ENCODE results near the gene IL4. TPM values are rescaled to one million over a fixed set of nuclear protein-coding genes. Genes with fewer than 3 reads are reported as not detected.
A peak's percentile ranks its signal among the peaks of the same experiment; 100 is the strongest.
"Not testable (repeated sequence)": the region's sequence is repeated elsewhere in the genome, so short reads cannot be mapped to it uniquely, and the experiment has no call there.

Gene IL4
- total RNA-seq, 2 experiments from 2014 or later: 1.8 TPM; not detected in 1

DNA sequence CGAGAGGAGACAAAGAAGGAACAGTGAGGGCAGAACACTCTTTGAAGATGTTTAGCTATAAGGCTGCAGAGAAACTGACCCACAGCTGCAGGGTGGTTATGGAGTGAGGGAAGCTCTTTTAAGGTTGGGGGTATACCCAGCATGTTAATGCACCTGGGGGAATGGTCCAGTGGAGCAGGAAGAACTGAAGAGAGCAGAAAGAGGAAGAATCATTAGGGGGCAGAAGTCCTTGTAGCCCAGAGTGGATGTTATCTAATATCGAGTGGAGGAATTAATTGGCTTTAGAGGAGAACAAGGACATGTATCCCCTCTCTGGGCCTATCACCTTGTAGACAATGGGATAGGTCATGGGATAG, 7.7 kb downstream of the IL4 start:
- POLR2A ChIA-PET: no interaction called here
- H3K4me1 Mint-ChIP-seq: peaks cover 21% of the 10 kb centered on the region
- no peaks in the 10 kb centered on the region for H3K9me3 Mint-ChIP-seq
- H3K27ac Mint-ChIP-seq: no peak overlapping the region
- no peak overlapping the region for H3K4me3 Mint-ChIP-seq
- H3K27me3 Mint-ChIP-seq: no peaks in the 10 kb centered on the region
- ATAC-seq (ENCODE audit: low read depth) (no peak), DNase-seq (no peak)
- peaks cover 12% of the 10 kb centered on the region for H3K36me3 Mint-ChIP-seq

DNA sequence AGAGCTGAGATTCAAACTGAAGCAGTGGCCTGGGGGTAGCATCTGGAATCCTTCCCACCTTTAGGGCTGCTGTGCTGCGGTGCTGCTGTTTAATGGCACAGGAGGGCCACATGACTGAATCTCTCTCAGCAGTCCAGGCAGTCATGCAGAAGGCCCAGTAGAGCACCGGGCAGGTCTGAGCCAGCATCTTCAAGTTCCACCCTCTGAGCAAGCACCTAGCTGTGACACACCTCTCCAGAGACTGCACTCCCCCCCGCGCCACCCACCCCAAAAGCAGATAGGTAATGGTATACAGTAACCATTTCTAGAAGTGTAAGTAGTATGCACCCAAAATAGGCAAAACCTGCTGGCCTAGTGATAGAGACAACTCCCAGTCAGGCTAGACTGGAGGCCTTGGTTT, 8.2 kb downstream of the IL4 start:
- H3K27me3 Mint-ChIP-seq: no peaks in the 10 kb centered on the region
- H3K4me1 Mint-ChIP-seq: peaks cover 19% of the 10 kb centered on the region
- DNase-seq (no peak), ATAC-seq (ENCODE audit: low read depth) (no peak)
- H3K4me3 Mint-ChIP-seq: no peak overlapping the region
- POLR2A ChIA-PET: no interaction called here
- no peaks in the 10 kb centered on the region for H3K9me3 Mint-ChIP-seq
- H3K36me3 Mint-ChIP-seq: peaks cover 9% of the 10 kb centered on the region
- no peak overlapping the region for H3K27ac Mint-ChIP-seq

- H3K27me3 Mint-ChIP-seq: no peaks in the 10 kb centered on the region
- DNase-seq (no peak), ATAC-seq (ENCODE audit: low read depth) (no peak)
- peaks cover 35% of the 10 kb centered on the region for H3K4me1 Mint-ChIP-seq
- peaks cover 13% of the 10 kb centered on the region for H3K36me3 Mint-ChIP-seq
- H3K9me3 Mint-ChIP-seq: no peaks in the 10 kb centered on the region
- POLR2A ChIA-PET: interaction anchor here (1.5 to 5.6 kb wide), 2 partner anchors 9 to 18 kb away, joined by 4 to 30 read pairs; partner anchors contain the start of gene IL4
- no peak overlapping the region for H3K27ac Mint-ChIP-seq
- H3K4me3 Mint-ChIP-seq: no peak overlapping the region
Observed at GRCh38 chr5:132684491-132684890, 10.7 kb downstream of the IL4 start.

DNA sequence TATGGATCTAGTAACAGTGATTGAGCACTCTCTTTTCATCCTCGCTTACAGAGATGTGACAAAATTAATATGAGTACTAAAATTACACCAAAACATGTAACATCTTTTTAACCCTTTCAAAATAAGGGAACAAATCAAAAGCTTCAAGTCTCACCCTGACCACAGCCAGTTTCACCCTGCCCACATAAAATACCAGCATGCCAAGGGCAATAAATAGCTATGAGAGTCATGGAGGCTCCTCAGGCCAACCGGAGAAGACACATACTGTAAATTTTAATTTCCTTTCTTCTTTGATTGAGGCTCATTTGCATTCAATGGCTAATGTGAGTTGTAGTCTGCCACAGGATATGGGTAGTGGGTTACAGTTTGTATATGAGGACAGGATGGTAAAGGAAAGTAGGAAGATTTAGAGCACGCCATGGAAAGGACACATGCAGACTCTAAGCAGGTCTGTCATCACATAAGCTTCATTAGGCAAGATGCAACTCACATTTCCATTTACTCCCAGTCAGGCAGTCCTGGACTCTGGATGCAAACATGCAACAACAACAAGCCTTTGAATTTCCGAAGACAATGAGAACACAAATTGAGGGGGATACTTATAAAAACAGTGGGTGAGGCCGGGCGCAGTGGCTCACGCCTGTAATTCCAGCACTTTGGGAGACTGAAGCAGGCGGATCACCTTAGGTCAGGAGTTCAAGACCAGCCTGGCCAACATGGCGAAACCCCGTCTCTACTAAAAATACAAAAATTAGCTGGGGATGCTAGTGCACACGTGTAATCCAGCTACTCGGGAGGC, 11.3 kb downstream of the IL4 start:
- ATAC-seq (ENCODE audit: low read depth): no peak
- no peaks in the 10 kb centered on the region for H3K27me3 Mint-ChIP-seq
- H3K4me3 Mint-ChIP-seq: peak overlapping the region; percentile 29
- peak overlapping the region; percentile 69 for H3K27ac Mint-ChIP-seq
- DNase-seq: no peak
- H3K36me3 Mint-ChIP-seq: peaks cover 14% of the 10 kb centered on the region
- POLR2A ChIA-PET: interaction anchor here (1.5 to 5.6 kb wide), 2 partner anchors 10 to 18 kb away, joined by 4 to 30 read pairs; partner anchors contain the start of gene IL4
- H3K9me3 Mint-ChIP-seq: no peaks in the 10 kb centered on the region
- H3K4me1 Mint-ChIP-seq: peaks cover 39% of the 10 kb centered on the region

DNA sequence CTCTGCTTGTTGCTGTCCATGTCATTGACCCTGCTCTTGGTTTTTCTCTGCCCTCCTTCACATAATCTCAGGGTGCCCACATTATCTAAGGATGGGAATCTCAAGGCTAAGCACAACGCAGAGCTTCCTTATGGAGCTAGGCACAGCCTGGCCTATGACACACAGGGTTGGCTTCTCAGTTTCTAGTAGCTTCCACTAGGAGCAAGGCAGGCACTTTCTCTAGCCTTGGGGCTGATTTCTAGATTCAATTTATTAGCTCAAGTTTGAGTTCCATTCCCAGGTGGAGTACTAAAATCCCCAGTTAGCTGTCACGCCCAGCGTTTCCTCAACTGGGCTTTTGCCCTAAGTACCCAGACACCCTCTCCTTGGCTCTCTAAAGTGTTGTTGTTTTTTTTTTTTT, 12.4 kb downstream of the IL4 start:
- POLR2A ChIA-PET: interaction anchor here (0.5 to 5.6 kb wide), 4 partner anchors 11 to 314 kb away, joined by 3 to 30 read pairs (median 8); partner anchors contain the start of genes IL4 and KIF3A
- Mint-ChIP-seq H3K4me3 (no peak overlapping the region), H3K27me3 (no peaks in the 10 kb centered on the region), H3K4me1 (peaks cover 37% of the 10 kb centered on the region), H3K9me3 (no peaks in the 10 kb centered on the region), H3K36me3 (peaks cover 14% of the 10 kb centered on the region), H3K27ac (peak overlapping the region; percentile 22)
- DNase-seq (no peak), ATAC-seq (ENCODE audit: low read depth) (no peak)

- Mint-ChIP-seq H3K27me3 (no peaks in the 10 kb centered on the region), H3K4me3 (peak overlapping the region; percentile 48), H3K27ac (peak overlapping the region; percentile 88), H3K4me1 (peaks cover 44% of the 10 kb centered on the region), H3K9me3 (no peaks in the 10 kb centered on the region), H3K36me3 (peaks cover 16% of the 10 kb centered on the region)
- ATAC-seq (ENCODE audit: low read depth) (peak; percentile 96), DNase-seq (peak; percentile 66)
- POLR2A ChIA-PET: interaction anchor here (0.6 to 5.6 kb wide), 11 partner anchors 9 to 418 kb away, joined by 3 to 30 read pairs (median 3); partner anchors contain the start of genes CCNI2, IL13, IL4 and KIF3A
Observed at GRCh38 chr5:132687995-132688394, 14.2 kb downstream of the IL4 start.

DNA sequence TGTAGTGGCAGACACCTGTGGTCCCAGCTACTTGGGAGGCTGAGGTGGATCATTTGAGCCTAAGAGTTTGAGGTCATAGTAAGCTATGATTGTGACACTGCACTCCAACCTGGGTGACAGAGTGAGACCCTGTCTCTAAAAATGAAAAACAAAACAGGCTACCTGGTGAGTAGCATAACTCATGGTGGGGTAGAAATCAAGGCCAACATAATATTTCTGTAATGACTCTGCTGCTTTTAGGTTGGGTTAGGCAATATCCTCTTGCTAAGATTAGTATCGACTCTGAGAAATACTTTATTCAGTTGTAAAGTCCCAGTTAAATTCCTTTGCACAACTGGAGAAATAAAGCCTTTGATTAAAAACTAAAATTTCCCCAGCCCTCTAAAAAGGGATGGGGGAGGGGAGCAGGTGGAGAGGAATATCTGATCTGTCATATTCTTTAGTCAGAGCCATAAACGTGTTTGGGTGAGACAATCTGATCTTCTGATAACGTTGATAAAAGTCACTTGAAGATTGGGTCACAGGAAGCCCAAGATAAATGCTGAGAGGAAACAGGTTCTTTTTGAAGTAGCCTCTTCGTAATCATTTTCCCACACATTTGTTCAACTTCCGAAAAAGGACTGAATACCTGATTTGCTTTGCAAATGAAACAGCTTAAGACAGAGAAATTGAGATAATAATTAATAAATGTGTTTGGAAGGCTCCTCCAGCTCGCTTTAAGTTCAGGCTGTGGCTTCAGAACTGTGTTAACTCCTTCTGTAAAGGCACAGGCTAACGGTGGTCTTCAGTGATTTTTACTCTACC, 14.9 kb downstream of the IL4 start:
- peak overlapping the region; percentile 88 for H3K27ac Mint-ChIP-seq
- H3K4me1 Mint-ChIP-seq: peaks cover 44% of the 10 kb centered on the region
- POLR2A ChIA-PET: interaction anchor here (0.6 to 5.6 kb wide), 8 partner anchors 10 to 1422 kb away, joined by 3 to 30 read pairs (median 4); partner anchors contain the start of genes CCNI2, IL13, IL4 and KIF3A
- DNase-seq (no peak), ATAC-seq (ENCODE audit: low read depth) (no peak)
- H3K27me3 Mint-ChIP-seq: no peaks in the 10 kb centered on the region
- H3K36me3 Mint-ChIP-seq: peaks cover 18% of the 10 kb centered on the region
- peak overlapping the region; percentile 48 for H3K4me3 Mint-ChIP-seq
- no peaks in the 10 kb centered on the region for H3K9me3 Mint-ChIP-seq

GRCh38 chr5:132689513-132689912, 15.7 kb downstream of the IL4 start:
- Mint-ChIP-seq H3K4me1 (peaks cover 44% of the 10 kb centered on the region), H3K27ac (peak overlapping the region; percentile 88), H3K9me3 (no peaks in the 10 kb centered on the region), H3K36me3 (peaks cover 19% of the 10 kb centered on the region), H3K27me3 (no peaks in the 10 kb centered on the region), H3K4me3 (no peak overlapping the region)
- DNase-seq (no peak), ATAC-seq (ENCODE audit: low read depth) (no peak)
- POLR2A ChIA-PET: interaction anchor here (0.9 to 5.6 kb wide), 3 partner anchors 13 to 50 kb away, joined by 4 to 30 read pairs (median 13); partner anchors contain the start of gene IL4

DNA sequence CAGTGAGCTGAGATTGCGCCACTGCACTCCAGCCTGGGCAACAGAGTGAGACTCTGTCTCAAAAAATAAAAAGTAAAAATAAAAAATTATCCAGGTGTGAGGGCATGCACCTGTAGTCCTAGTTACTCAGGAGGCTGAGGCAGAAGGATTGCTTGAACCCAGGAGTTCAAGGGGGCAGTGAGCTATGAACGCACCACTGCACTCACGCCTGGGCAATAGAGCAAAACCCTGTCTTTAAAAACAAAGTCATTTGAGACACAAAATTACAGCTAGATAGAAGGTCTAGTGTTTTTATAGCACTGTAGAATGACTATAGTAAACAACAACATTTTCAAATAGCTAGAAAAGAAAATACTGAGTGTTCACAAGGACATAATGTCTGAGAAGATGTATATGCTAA, 16.4 kb downstream of the IL4 start:
- ATAC-seq (ENCODE audit: low read depth): no peak
- Mint-ChIP-seq H3K9me3 (no peaks in the 10 kb centered on the region), H3K27ac (no peak overlapping the region), H3K27me3 (no peaks in the 10 kb centered on the region), H3K4me1 (peaks cover 39% of the 10 kb centered on the region), H3K4me3 (no peak overlapping the region), H3K36me3 (peaks cover 18% of the 10 kb centered on the region)
- no peak for DNase-seq
- POLR2A ChIA-PET: interaction anchor here (0.9 kb wide), 1 partner anchor 12 kb away, joined by 4 read pairs; no protein-coding TSS in a partner anchor

- peak overlapping the region; percentile 1 for H3K4me3 Mint-ChIP-seq
- not testable (repeated sequence) for H3K27me3 Mint-ChIP-seq; H3K9me3 Mint-ChIP-seq; ATAC-seq (ENCODE audit: low read depth); DNase-seq
- peaks cover 23% of the 10 kb centered on the region for H3K36me3 Mint-ChIP-seq
- POLR2A ChIA-PET: interaction anchor here (1.5 kb wide), 1 partner anchor 17 kb away, joined by 6 read pairs; no protein-coding TSS in a partner anchor
- H3K27ac Mint-ChIP-seq: peak overlapping the region; percentile 23
- H3K4me1 Mint-ChIP-seq: peaks cover 32% of the 10 kb centered on the region
Observed at GRCh38 chr5:132691755-132692631, 18.2 kb downstream of the IL4 start.

GRCh38 chr5:132692632-132692967, 18.8 kb downstream of the IL4 start:
- peaks cover 28% of the 10 kb centered on the region for H3K36me3 Mint-ChIP-seq
- no peaks in the 10 kb centered on the region for H3K9me3 Mint-ChIP-seq
- DNase-seq (no peak), ATAC-seq (ENCODE audit: low read depth) (no peak)
- peak overlapping the region; percentile 23 for H3K27ac Mint-ChIP-seq
- POLR2A ChIA-PET: no interaction called here
- H3K4me3 Mint-ChIP-seq: no peak overlapping the region
- H3K4me1 Mint-ChIP-seq: peaks cover 30% of the 10 kb centered on the region
- no peaks in the 10 kb centered on the region for H3K27me3 Mint-ChIP-seq

DNA sequence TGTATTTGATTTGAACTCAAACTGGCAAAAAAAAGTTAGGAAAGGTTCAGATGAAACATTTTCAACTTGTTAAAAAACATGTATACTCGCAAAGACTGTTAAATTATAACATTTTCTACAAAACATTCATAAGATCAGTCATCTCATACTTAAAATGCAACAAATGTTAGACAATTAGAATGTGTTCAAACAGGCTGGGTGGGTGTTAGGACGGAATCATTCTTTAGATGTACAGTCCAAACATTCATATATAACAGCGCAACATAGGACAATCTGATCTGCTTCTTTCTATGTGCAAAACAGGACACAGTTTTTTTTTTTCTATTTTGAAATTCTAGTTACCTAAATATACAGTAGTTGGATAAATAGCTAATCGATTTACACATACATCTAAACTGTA, 22.2 kb downstream of the IL4 start:
- DNase-seq (no peak), ATAC-seq (ENCODE audit: low read depth) (no peak)
- POLR2A ChIA-PET: interaction anchor here (0.6 kb wide), 1 partner anchor 46 kb away, joined by 4 read pairs; no protein-coding TSS in a partner anchor
- H3K4me3 Mint-ChIP-seq: no peak overlapping the region
- peaks cover 21% of the 10 kb centered on the region for H3K4me1 Mint-ChIP-seq
- no peaks in the 10 kb centered on the region for H3K9me3 Mint-ChIP-seq
- H3K27me3 Mint-ChIP-seq: no peaks in the 10 kb centered on the region
- H3K27ac Mint-ChIP-seq: no peak overlapping the region
- peaks cover 48% of the 10 kb centered on the region for H3K36me3 Mint-ChIP-seq

Measured in activated naive CD8-positive, alpha-beta T cell treated with anti-CD3 and anti-CD28 coated beads, Interleukin-2, amount 10 ng/mL, durations not matched to agents 7 days and 5 days (primary cell).